GM12875 (cell line): Measurements from ENCODE around the gene CRACR2B.

Source experiments
- H3K4me3 ChIP-seq: one replicate; pipeline ENCODE4 v1.5.1; 2011; ENCODE audit warnings: low read depth, low read length, control low read depth
- TF ChIP-seq, protein P1 (sequence below): IDR thresholded peaks from 2 replicates; pipeline ENCODE4 v1.5.1; 2011; ENCODE audit warnings: low read depth, mild to moderate bottlenecking, control low read depth, inconsistent platforms, low read length, moderate library complexity, borderline replicate concordance; ENCODE audit not compliant: insufficient read depth

The CRACR2B gene

DNA sequence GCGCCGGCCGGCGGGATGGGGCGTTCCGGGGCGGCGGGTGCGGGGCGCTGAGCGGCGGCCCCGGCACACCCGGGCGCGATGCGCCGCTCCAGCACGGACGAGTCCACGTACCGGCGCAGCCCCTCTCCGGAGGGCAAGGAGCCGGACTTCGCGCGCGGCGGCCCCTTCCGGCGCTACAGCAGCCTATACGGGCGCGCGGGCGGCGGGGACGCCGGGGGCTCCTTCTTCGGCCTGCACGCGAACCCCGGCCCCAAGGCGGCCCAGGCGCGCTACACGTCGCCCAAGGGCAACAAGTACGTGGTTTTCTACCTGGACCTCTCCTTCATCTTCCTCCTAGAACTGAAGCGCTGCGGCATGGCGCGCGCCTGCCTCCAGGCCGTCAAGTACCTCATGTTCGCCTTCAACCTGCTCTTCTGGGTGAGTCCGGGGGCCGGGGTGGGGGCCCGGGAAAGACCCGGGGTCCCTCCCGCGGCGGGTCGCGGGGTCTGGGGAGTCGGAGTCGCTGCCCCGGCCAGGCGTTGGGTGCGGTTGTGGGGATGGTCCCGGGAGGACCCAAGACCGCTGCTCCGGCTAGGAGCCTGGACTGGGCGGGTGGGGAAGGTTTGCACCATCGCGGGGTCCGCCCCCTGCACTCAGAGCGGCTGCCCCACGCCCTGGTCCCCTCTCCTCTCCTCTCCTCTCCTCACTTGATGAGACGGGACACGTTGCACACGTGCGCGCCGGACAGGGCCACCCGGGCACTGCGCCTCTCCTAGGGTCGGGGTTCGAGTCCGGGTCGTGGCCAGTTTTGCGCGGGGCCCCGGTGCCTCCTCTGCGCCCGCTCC, 22.4 kb downstream of the CRACR2B start:
- no peak overlapping the region for H3K4me3 ChIP-seq
- TF ChIP-seq, protein P1, sequence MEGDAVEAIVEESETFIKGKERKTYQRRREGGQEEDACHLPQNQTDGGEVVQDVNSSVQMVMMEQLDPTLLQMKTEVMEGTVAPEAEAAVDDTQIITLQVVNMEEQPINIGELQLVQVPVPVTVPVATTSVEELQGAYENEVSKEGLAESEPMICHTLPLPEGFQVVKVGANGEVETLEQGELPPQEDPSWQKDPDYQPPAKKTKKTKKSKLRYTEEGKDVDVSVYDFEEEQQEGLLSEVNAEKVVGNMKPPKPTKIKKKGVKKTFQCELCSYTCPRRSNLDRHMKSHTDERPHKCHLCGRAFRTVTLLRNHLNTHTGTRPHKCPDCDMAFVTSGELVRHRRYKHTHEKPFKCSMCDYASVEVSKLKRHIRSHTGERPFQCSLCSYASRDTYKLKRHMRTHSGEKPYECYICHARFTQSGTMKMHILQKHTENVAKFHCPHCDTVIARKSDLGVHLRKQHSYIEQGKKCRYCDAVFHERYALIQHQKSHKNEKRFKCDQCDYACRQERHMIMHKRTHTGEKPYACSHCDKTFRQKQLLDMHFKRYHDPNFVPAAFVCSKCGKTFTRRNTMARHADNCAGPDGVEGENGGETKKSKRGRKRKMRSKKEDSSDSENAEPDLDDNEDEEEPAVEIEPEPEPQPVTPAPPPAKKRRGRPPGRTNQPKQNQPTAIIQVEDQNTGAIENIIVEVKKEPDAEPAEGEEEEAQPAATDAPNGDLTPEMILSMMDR = no peak

DNA sequence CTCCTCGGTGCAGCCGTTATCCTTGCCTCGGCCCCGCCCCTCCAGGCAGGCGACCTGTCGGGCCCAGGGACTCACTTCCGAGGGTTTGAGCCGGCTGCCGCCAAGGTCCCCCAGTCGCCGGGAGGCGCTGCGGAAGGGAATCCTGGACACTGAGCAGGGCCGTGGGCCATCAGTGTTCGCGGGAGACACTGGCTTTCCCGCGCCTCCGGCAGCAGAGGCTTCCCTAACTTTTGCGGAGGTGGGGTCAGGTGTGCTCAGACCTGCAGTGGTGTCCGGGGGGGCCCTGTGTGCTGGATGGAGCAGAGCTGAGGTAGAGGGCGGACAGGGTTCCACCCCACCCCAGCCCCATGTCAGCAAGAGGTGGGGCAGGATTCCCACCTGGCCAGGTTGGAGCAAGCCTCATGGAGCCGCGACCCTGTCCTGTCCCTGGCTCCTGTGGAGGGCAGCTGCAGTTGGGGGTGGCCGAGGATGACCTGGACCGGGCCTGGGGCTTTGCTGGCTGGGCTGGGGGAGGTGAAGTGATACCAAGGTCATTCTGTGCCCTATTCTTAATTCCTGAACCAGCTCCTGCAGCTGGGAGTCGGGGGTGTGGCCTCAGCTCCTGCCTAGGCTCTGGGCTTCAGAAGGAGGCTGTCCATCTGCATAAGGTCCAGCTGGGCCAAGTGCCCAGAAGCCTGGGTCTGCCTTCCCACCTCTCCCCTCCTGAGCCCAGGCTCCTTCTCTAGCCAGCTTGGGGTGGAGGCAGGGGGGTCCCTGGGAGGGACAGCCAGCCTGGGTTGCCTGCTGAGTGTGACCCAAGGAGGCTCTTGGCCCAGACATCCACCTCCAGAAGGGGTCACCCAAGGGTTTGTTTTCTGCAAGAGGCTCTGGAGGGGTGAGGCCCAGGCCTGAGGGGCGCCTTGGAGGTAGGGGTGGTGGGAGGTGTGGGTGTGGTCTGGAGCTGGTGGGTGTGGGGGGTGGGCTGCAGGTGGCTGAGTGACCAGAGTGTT, 23.4 kb downstream of the CRACR2B start:
- TF ChIP-seq, protein P1 = peak; percentile 33; the same call in 1 of the 2 replicates
- H3K4me3 ChIP-seq = no peak overlapping the region

DNA sequence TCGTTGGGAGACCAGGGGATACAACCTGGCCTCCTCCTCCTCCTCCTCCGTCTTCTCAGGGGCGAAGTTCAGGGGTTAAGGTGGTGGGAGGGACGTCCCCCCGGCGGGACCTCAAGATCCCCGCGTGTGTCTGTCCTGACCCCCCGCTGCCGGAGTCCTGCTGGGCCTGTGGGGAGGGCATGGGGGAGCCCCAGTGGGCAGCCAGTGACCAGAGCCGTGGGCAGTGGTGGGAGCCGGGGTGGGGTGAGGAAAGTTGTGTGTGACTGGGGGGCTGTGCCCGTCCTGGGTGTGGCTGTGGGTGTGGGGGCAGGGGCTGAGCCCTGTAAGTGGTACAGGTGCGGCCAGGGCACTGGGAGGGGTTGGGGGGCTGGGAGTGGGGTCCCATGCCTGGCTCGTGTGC, 25.0 kb downstream of the CRACR2B start:
- no peak overlapping the region for H3K4me3 ChIP-seq
- TF ChIP-seq, protein P1 = no peak

DNA sequence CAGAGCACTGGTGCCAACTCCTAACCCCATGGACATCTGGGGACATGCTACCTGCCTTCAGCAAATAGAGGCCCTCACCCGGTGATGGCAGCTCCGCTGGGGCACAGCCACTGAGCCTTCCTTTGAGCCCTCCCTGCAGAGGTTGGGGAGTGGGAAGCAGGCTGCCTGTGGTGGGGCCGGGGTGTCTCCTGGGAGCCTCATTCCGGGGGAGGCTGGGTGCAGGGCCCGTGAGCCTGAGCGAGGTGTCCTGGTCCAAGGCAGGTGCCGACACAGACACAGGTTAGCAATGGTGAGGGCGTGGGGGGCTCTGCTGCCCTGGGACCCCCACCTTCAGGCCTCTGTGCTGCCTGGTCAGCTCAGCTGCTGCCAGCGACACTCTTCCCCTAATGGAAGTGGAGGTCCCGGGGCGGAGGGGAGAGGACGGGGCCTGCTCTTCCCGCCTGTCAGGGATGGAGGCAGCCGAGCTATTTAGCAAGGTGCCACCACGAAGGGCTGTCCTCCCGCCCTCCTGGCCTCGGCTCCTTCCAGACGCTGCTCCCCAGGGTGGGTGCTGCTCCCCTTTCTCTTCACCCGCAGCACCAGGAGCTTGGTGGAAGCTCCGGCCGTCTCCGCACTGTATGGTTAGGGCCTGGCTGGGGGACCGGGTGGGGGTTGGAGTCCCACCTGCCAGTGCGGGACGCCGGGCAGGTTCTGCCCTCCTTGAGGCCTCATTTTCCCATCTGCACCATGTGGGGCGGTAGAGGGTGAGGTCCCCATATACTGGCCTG, 26.1 kb downstream of the CRACR2B start:
- no peak overlapping the region for H3K4me3 ChIP-seq
- TF ChIP-seq, protein P1 = no peak

DNA sequence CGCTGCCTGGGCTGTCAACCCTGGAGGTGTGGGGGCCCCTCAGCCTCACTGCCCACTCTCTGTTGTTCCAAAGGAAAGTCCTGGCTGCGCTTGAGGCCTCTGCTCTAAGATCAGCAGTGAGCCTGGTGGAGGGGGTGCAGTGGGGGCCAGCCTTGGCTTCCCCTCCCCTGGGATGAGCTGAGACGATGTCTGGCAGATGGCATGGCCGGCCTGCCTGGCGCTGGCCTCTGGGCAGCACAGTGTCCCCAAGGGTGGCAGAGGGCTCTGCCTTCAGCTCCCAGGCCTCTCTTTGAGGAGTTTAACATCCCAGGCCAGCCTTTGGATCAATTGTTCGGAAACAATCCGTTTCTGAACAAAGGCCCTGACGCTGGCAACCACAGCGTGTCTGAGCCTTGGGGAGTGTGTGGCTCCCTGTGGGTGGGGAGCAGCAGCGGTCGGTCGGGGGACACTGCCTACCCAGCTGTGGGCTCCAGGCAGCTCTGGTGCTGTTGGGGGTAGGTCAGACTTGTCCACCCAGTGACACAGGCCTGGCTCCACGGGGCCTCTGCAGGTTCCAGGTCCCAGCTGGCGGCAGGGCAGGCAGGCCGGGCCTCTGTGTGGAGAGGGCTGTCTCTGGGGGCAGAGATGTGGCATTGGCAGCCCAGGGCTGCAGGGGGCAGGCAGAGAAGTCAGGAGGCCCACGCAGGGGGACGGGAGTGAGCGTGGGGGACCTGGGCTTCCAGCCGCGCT, 27.0 kb downstream of the CRACR2B start:
- TF ChIP-seq, protein P1 = no peak
- no peak overlapping the region for H3K4me3 ChIP-seq

DNA sequence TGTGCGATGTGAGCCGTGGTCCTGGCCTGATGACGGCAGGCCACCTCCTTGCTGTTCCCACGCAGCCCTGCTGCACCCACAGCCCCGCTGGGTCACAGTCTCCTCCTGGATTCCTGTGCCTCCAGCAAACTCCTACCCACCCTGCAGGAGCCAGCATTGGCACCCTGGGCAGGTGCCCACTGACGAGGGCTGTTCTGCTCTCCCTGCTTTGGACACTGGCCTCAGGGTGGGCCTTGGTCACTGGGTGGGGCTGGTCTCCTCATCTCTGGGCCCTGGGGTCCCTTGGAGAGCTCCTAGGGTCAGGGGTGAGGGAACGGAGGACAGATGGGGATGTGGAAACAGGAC, 27.6 kb downstream of the CRACR2B start:
- no peak overlapping the region for H3K4me3 ChIP-seq
- TF ChIP-seq, protein P1 = no peak
